HG03521 (cell line): ENCODE measurements around the gene BNIP3.

ENCODE experiments used
- ATAC-seq: cut with Tn5 transposase; IDR thresholded peaks from one replicate; pipeline ENCODE4 v1.9.1; 2021; ENCODE audit warnings: mild to moderate bottlenecking, moderate library complexity; ENCODE audit not compliant: unreplicated experiment

The BNIP3 gene

DNA sequence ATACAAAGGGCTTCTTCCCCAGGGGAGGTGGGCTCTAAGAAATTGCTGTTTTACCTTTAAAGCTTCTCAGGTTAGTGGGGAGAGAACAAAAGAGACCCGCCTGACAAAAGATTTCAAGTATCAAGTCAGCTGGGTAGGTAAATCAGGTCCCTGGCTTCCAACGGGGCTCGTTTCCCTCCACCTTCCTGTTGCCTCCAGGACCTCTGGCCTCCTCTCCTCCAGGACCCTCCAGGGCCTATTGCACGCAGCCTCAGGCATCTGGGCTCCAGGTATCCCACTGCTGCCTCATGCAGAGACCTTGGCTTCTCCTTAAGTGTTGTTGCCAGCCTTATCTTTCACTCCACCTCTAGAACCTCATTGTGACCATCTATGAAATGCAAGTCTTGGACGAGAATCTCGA is 2.9 kb downstream of the BNIP3 start:
- ATAC-seq, result no peak

DNA sequence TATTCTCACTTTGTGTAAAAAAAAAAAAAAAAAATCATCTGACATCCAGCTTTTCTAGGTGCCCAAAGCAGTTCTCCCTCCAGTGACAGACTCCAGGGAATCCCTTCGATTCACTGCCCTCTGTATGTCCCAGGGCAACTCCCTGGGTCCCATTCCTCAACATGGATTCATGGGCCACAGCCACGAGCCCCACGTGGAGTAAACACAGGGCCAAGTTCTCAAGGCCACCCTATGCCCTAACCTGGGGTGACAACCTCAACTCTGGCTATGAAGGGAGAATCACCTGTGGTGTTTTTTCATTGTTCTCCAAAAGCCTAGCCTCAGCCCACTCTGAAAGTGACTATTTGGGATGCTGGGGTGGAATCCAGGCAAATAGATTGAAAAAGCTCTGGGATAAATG is 3.4 kb downstream of the BNIP3 start:
- no peak for ATAC-seq

DNA sequence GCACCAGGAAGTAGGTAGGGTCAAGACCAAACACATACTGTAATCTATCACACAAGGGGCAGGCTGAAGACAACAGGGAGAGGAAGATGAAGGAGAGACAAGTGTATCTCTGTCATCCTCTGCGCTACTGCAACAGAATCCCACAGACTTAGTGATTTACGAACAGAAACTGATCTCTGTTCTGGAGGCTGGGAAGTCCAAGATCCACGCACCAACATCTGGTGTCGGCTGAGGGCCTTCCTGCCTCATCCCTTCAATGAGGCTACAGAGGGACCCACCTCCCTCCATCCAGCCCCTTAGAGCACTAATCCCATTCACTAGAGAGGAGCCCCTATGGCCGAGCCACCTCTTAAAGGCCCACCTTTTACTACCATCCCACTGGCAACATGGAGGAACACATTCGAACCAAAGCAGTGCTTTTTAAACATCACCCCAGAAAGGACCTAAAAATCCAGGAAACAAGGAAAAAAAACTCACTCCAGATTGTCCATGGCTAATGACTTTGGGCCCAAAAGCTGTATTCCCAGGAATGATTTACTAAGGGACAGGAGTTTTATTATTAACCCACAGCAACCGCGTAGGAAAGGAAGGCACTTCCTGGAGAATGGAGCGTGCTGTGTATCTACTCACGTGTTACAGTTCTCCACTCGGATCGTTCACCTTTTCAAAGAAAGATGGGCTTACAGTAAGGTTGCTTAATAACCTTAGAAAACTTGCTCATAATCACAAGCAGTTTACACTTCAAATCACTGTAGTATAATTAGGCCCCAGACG is 4.2 kb downstream of the BNIP3 start:
- no peak for ATAC-seq

DNA sequence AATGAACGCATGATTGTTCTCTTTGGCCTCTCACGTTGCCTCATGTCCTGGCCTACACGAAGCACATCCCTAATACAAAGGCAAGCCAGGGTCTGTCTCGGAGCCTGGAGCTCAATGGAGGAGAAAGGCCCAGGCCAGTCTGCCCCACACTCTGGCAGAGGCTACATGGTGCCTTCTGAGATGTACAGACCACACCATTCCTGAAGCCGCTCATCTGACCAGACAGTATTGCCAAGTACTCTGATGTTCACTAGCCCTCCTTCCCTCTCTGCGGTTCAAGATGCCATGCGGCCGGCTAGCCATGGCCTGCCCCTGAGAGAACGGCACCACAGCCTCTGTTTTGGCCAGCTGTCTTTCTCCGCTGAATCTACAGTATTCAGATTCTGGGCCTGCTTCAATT is 5.9 kb downstream of the BNIP3 start:
- no peak for ATAC-seq

DNA sequence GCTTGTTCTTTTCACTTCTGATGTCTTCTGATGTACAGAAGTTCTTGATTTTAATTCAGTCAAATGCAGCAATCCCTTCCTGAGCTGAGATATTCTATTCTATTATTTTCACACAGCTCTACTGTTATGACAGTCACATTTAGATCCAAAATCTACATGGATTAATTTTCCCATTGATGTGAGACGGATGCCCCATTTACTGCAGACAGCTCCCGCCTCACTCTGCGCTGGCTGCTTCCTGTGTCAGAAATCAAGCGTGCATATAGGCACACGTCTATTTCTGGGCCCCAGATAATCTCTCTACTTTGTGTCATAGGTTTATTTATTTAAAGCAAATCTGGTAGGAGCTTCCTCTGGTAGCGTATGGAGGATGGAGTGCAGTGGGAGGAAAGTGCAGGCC is 6.7 kb downstream of the BNIP3 start:
- no peak for ATAC-seq

DNA sequence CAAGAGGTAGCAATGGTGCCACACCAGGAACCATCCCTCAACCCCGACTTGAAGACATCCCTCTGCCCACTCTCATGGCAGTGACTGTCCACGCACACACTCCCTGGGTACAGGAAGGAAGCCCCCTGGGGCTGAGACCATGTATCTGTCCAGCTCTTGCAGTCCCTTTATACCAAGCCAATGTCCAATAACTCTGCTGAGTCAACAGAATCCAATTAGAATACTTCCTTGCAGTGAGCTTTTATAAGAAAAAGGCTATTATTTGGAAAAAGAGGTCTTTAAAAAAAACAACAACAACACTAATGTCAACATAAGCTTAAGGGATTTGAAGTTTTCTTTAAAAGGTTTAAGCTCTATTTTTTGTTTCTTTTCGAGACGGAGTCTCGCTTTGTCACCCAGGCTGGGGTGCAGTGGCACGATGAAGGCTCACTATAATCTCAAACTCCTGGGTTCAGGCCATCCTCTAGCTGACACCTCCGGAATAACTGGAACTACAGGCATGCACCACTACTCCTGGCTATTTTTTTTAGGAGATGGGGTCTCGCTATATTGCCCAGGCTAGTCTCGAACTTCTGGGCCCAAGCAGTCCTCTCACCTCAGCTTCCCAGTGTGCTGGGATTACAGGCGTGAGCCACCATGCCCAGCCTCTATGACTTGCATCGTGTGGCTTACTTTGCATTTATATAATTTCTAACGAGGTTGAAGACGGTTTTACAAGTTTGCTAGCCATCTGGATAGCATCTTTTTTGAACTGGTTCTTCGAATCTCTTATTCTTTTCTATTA is 7.5 kb downstream of the BNIP3 start:
- ATAC-seq, result no peak

DNA sequence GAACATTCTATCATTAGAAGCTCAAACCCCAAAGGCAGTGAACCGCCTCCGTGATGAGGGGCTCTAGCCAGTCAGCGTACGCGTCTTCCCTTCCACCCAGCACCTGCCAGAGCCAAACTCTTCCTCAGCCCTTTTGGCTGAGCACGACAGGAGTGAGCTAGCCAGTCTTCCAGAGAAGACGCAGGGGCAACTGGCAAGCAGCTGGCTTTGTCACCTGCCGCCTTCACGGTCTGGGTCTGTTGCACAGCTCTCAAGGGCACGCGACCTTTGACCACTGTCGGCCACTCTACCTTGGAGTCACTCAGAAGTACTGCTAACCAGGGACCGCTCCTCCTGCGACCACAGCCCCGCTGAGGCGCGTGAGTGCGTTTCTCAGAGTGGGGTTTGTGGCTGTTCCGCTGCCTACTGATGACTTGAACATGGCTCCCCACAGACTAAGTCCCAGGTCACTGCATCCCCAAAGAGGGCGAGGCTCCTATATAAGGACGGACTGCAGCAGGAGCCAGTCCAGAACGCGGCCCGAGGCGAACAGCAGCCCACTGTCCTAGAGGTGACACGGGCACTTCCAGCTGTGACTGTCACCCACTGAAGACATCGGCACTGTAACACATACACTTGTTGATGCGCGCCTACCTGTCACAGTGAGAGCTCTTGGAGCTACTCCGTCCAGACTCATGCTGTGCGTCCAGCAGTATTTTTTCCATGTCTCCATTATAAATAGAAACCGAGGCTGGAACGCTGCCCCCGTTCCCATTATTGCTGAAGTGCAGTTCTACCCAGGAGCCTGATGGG is 8.4 kb downstream of the BNIP3 start:
- ATAC-seq, result no peak

DNA sequence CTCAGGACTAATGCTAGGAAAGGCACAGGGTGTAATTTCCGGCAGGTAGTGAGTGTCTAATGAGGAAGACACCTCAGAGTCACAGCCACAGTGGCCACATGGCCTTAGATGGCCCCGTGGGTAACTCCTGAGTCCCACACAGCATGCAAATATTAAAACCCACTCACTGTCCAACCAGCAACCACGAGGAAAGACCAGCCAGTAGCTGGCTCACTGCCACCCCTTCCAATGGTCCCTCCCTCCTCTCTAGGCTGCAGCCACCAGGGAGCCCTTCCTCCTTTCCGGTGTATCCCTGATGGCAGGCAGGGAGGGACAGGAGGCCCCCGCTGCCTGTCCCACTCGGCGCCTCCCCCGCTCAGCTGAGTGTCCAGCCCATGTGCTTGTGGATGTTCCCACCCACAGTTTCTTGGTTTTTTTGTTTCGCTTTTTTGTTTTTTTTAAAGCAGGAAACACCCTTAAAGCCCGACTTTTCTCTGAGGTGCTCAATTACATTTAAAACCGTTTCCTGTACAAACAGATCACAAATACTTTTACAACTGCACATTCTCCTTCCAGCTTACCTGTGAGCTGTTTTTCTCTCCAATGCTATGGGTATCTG is 9.2 kb downstream of the BNIP3 start:
- ATAC-seq, result no peak

DNA sequence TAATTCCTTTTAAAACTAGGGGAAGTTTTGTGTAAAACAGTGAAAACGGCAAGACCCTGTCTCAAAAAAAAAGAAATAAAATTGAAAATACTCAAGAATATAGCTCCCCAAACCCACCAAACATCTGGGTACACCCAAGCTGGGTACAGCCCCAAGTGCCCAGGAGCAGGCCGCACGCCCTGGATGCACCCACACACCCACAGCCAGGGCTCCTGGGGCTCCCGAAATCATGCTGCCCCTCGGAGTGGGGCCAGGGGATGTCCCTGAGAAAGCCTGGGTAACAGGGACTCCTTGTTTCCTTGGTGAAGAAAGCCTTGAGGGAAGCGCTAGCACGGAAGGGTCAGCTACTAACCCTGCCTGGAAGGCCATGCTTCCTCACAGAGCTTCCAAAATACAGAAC is 10.1 kb downstream of the BNIP3 start:
- ATAC-seq, result no peak

DNA sequence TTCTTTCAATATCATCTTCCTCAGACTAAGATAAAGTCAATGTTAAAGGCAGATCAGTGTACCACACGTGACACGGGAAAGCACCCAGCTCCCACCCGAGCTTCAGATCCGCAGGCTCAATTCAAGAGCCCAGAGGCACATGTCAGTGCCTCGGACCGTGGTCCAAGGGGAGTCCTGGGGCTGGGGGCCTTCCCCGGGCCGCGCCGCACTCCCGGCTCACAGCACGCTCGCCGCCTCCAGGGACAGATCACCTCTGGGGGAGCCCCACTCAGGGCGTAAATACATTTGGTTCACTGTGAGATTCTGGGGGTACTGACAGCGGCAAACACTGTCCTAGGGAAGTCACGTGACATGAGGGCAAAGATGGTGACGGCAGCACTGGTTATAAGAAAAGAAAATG is 10.8 kb downstream of the BNIP3 start:
- no peak for ATAC-seq

DNA sequence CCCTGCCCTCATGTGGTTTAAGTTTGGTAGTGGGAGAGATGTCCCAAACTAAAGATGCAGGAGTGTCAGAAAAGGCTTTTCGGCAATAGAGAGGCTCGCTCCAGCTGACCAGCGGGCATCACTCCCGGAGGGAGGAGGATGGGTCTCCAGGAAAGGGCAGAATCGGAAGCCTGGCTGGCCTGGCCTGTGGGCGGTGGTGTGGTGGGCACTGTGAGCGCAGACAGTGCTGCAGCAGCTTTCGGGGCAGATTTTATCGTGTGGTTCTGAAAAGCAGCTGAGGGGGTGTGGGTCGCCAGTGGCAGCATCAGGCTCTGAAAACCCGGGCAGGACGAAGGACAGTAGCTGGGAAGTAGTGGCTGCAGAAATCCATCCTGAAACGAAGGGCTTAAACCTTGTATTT is 12.8 kb downstream of the BNIP3 start:
- ATAC-seq, result no peak

DNA sequence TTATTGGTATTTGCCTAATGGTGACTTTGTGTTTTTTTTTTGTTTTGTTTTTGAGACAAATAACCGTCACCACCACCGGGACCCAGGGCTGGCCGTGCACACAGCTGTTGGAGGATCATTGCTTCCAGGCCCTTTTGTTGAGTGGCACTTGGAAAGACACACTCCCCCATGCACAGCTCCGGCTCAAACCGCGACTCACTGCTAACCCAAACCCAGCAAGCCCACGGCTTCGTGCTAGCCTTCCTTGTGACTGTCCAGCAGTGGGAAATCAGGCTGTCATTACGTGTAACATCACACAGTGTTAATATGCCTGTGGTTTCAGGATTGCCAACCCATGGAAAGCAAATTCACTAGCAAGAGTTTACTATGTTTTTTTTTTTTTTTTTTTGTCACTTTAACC is 17.4 kb downstream of the BNIP3 start:
- ATAC-seq, result no peak

DNA sequence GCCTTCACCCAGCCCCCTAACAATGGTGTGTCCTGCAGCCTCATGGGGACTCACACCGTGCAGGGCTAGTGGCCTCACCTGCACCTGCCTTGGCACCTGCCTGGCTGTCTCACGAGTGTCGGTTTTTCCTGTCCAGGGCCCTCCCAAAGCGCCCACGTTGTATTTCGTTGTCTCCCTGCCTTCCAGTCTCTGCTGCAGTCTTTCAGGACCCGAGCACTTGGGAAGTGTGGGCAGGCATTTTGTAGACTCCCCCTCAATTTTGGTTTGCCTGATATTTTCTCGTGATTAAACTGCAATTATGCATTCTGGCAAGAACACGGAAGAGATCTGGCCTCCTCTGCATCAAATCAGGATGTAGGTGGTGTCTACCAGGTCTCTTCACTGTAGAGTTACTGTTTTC is 17.9 kb downstream of the BNIP3 start:
- ATAC-seq, result no peak

DNA sequence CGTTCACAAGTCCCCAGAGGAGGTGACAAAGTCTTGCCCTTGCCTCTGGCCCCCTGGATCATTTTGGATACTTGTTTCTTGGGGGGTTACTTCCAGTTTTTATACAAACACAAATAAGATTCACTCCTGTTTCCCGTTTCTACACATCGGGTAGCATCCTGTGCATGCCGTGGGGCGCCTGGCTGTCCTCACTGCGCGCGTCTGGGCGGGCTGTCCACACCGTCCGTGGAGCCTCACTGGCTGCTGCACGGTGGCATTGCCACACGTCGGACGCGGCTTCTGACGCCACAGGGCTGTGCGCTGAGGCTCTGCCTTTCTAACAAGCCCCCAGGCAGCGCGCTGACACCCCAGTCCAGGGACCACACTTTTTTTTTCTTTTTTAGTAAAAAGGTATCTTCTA is 18.4 kb downstream of the BNIP3 start:
- ATAC-seq, result no peak

DNA sequence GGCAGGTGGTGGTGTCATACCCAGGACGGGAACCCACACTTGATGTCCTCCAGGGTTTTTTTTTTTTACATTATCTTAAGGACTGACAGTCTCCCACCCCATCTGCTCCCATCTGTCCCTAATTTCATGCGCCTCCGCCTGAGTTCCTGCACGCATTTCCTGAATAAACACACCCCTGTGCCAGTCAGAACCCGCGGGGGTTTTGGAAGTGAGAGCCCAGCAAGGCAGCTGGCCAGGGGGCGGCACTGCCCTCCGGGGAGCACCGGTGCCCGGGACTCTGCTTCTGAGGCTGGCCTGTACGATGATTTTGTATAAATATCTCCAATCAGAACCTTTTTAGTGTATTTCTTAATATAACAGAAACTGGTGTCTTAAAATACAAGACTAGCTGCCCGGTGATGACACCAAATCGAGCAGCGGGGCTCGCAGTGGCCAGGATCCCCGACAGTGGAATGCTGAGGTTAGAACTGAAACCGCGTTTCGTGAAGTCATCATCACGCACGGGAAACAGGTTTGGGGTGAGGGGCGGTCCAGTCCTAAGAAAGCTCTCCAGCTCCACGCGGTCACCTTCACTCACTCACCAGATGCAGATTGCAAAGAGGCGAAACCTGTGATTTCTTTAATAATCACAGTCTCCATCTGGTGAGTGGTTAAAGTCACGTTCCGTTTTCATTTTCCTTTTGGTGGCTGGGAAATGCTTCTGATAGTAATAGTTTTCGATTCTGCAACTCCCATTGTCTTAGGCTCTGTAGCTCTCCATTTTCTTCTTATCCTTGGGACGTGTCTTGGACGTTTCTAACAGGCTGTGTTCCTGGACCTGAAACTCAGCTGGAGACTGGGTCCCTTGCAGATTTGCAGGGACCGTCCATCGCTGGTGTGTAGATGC is 19.7 kb downstream of the BNIP3 start:
- ATAC-seq, result no peak

DNA sequence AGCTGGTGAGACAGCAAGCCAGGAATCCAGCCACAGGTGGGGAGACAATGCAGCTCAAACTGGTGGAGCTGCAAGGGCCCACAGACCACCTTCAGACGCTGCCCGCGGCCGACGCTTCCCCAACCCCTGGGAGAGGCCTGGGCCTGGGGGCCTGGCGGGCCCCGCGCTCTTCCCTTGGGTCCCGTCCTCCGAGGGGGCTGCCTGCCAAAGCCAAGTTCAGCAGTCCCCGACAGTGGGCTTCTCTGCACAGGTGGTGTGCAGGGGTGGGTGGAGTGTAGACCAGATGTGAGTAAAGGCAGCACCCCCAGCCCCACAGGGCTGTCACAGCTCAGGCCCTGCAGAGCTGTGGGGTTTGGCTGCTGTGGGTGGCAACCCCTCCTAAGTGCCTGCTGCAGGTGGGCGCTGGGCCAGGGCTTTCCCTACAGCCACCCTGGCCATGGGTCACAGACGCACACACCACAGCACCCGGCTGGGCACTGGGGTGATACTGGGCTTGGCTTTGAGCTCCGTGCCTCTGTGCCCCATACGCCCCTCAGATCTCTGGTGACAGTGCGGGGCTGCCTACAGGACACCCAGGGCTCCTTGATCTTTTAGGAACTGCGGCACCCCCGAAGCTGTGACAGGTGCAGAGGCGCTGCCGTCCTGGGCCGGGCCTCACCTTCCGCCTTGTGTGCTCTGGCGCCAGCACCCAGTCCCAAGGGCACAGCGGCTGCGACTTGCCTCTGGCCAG is 20.5 kb downstream of the BNIP3 start:
- no peak for ATAC-seq

DNA sequence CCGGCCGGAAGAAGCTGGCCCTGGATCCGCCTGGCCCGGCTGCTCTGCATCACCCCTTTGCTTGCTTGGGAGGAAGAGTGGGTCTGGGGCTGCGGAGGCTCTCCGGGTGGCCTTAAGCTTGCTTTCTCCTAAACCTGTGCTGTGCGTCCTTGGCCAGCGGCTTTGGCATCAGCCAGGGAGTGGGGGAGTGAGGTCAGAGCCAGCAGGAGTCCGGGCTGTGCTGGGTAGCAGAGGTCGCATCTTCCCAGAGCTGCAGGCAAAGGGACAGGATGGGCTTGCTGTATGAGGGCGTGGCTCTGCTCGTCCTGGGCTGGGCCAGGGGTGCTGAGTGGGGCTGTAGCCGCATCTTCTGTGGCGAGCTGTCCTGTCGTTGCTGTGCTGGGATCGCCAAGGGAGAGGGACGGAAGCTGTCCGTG is 21.1 kb downstream of the BNIP3 start:
- ATAC-seq, result no peak

DNA sequence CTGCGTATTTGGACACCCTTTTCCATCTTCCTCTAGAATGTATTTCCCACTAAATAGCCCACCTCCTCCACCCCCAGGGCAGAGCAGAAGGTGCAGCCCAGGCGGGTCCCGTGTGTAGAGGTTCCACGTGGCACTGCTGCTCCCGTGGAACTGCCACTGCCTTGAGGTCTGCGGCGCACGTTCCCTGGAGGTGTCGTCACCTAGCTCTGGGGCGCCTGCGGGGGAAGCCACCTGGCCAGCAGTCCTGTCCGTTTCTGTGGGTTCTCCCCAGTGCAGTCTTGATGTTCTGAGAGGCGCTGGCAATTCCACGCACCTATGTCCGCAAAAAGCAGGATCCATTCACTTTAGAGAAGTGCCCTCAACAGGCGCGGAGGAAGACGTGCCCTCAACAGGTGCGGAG is 21.9 kb downstream of the BNIP3 start:
- ATAC-seq, result no peak

DNA sequence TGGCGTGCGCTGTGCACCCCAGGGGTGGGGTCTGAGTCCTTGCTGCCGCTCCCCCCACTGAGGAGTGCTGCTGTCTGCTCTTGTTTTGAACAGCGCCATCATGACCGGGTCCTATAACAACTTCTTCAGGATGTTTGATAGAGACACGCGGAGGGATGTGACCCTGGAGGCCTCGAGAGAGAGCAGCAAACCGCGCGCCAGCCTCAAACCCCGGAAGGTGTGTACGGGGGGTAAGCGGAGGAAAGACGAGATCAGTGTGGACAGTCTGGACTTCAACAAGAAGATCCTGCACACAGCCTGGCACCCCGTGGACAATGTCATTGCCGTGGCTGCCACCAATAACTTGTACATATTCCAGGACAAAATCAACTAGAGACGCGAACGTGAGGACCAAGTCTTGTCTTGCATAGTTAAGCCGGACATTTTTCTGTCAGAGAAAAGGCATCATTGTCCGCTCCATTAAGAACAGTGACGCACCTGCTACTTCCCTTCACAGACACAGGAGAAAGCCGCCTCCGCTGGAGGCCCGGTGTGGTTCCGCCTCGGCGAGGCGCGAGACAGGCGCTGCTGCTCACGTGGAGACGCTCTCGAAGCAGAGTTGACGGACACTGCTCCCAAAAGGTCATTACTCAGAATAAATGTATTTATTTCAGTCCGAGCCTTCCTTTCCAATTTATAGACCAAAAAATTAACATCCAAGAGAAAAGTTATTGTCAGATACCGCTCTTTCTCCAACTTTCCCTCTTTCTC is 26.0 kb downstream of the BNIP3 start:
- ATAC-seq, result no peak
